Measurements from ENCODE around the gene COL8A1.

Gene COL8A1

GRCh38 chr3:99637368-99638111 lies 854 bp upstream of the COL8A1 start:
- no peak for DNase-seq (ENCODE audit: low read depth in 1 of 2, low spot score in 1 of 2)
- TF ChIP-seq REST (IDR thresholded peaks at IDR 0.05; ENCODE audit: insufficient replicate concordance, low read depth) (no peak), POLR2AphosphoS5 (IDR thresholded peaks at IDR 0.05; ENCODE audit: low read depth) (no peak), GABPA (IDR thresholded peaks at IDR 0.05; ENCODE audit: low read depth) (no peak), CTCF (IDR thresholded peaks at IDR 0.05; ENCODE audit: insufficient read depth, low read length) (no peak), SPI1 (IDR thresholded peaks at IDR 0.05; ENCODE audit: borderline replicate concordance, low read depth) (no peak)
- Histone ChIP-seq H3K27me3 (ENCODE audit: insufficient read depth, poor library complexity, severe bottlenecking) (peaks cover 29% of the 10 kb centered on the region), H3K27ac (replicated peaks) (no peak overlapping the region), H3K4me3 (replicated peaks; ENCODE audit: insufficient read depth, low read length) (no peak overlapping the region)

- no peak overlapping the region for H3K4me3 ChIP-seq (replicated peaks; ENCODE audit: insufficient read depth, low read length)
Observed at GRCh38 chr3:99639579-99639978, 1.2 kb downstream of the COL8A1 start.

More at GRCh38 chr3:99639579-99639978, 1.2 kb downstream of the COL8A1 start:
- TF ChIP-seq SPI1 (IDR thresholded peaks at IDR 0.05; ENCODE audit: borderline replicate concordance, low read depth) (no peak), REST (IDR thresholded peaks at IDR 0.05; ENCODE audit: insufficient replicate concordance, low read depth) (no peak), POLR2AphosphoS5 (IDR thresholded peaks at IDR 0.05; ENCODE audit: low read depth) (no peak), GABPA (IDR thresholded peaks at IDR 0.05; ENCODE audit: low read depth) (no peak), CTCF (IDR thresholded peaks at IDR 0.05; ENCODE audit: insufficient read depth, low read length) (no peak)
- no peak overlapping the region for H3K27ac ChIP-seq (replicated peaks)
- peaks cover 29% of the 10 kb centered on the region for H3K27me3 ChIP-seq (ENCODE audit: insufficient read depth, poor library complexity, severe bottlenecking)
- DNase-seq (ENCODE audit: low read depth in 1 of 2, low spot score in 1 of 2): no peak
